Measurements from ENCODE around the gene C17orf50.

The C17orf50 gene

GRCh38 chr17:35726953-35727460 lies 33.7 kb upstream of the C17orf50 start:
- no peak for DNase-seq (ENCODE audit: low read depth)
- H3K4me3 ChIP-seq (ENCODE audit: low read depth, low read length) = no peak overlapping the region
- TF ChIP-seq, protein P1, sequence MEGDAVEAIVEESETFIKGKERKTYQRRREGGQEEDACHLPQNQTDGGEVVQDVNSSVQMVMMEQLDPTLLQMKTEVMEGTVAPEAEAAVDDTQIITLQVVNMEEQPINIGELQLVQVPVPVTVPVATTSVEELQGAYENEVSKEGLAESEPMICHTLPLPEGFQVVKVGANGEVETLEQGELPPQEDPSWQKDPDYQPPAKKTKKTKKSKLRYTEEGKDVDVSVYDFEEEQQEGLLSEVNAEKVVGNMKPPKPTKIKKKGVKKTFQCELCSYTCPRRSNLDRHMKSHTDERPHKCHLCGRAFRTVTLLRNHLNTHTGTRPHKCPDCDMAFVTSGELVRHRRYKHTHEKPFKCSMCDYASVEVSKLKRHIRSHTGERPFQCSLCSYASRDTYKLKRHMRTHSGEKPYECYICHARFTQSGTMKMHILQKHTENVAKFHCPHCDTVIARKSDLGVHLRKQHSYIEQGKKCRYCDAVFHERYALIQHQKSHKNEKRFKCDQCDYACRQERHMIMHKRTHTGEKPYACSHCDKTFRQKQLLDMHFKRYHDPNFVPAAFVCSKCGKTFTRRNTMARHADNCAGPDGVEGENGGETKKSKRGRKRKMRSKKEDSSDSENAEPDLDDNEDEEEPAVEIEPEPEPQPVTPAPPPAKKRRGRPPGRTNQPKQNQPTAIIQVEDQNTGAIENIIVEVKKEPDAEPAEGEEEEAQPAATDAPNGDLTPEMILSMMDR (IDR thresholded peaks at IDR 0.05; ENCODE audit: low read depth, low read length, missing control alignments) = no peak
- in situ Hi-C loops (cut with HindIII; ENCODE audit: low sequenced_read_pairs) = no loop called here

DNA sequence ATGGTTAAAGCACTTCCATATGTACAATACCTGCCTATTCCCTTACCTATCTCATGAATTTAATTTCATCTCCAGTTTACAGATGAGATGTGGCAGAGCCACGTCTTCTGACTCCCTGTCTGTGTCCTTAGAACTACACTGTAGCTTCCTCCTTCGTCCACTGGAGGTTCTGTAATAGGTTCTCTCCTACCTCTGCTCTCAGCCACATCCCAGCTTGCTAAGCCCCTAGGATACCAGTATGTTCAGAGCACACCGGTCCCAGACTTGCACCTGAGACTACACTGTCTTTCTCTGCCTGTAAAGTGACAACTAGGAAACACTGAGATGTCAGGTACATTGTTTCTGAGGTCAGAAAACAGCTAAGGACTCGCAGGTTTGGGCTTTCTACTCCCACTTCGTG lies 33.1 kb upstream of the C17orf50 start:
- DNase-seq (ENCODE audit: low read depth) = no peak
- TF ChIP-seq, protein P1 (IDR thresholded peaks at IDR 0.05; ENCODE audit: low read depth, low read length, missing control alignments) = no peak
- H3K4me3 ChIP-seq (ENCODE audit: low read depth, low read length) = no peak overlapping the region
- in situ Hi-C loops (cut with HindIII; ENCODE audit: low sequenced_read_pairs) = no loop called here

- no peak overlapping the region for H3K4me3 ChIP-seq (ENCODE audit: low read depth, low read length)
- DNase-seq (ENCODE audit: low read depth) = no peak
- in situ Hi-C loops (cut with HindIII; ENCODE audit: low sequenced_read_pairs) = no loop called here
- TF ChIP-seq, protein P1 (IDR thresholded peaks at IDR 0.05; ENCODE audit: low read depth, low read length, missing control alignments) = no peak
These were observed 32.1 kb upstream of the C17orf50 start for GRCh38 chr17:35728551-35728950.

GRCh38 chr17:35729405-35729833 lies 31.3 kb upstream of the C17orf50 start:
- in situ Hi-C loops (cut with HindIII; ENCODE audit: low sequenced_read_pairs) = no loop called here
- DNase-seq (ENCODE audit: low read depth) = no peak
- TF ChIP-seq, protein P1 (IDR thresholded peaks at IDR 0.05; ENCODE audit: low read depth, low read length, missing control alignments) = no peak
- H3K4me3 ChIP-seq (ENCODE audit: low read depth, low read length) = no peak overlapping the region

- no peak for DNase-seq (ENCODE audit: low read depth)
- TF ChIP-seq, protein P1 (IDR thresholded peaks at IDR 0.05; ENCODE audit: low read depth, low read length, missing control alignments) = no peak
- H3K4me3 ChIP-seq (ENCODE audit: low read depth, low read length) = no peak overlapping the region
- in situ Hi-C loops (cut with HindIII; ENCODE audit: low sequenced_read_pairs) = no loop called here
These were observed 30.2 kb upstream of the C17orf50 start for GRCh38 chr17:35730400-35731005.

GRCh38 chr17:35731239-35731916 lies 29.3 kb upstream of the C17orf50 start, which contains the start of gene RASL10B:
TSS of gene RASL10B (plus strand) at chr17:35731639. CDS start at chr17:35735185, 3,546 bp downstream.
- in situ Hi-C loops (cut with HindIII; ENCODE audit: low sequenced_read_pairs) = no loop called here
- DNase-seq (ENCODE audit: low read depth) = no peak
- TF ChIP-seq, protein P1 (IDR thresholded peaks at IDR 0.05; ENCODE audit: low read depth, low read length, missing control alignments) = no peak
- peak within 1 kb of the TSS; percentile 53 for H3K4me3 ChIP-seq (ENCODE audit: low read depth, low read length)
